H1 (cell line): ENCODE data around the gene PSME1. TPM values are rescaled to one million over a fixed set of nuclear protein-coding genes. Genes with fewer than 3 reads are reported as not detected.

Experiments
- SUZ12 ChIP-seq: fragments of 200-600 bp; sonication (generic); IDR thresholded peaks from 2 replicates; pipeline ENCODE4 v1.6.1; 2012; ENCODE audit warnings: mild to moderate bottlenecking, inconsistent platforms, low read length, moderate library complexity, mixed read lengths
- polyA plus RNA-seq, 7 experiments: library from polyadenylated mRNA; depleted of rRNA in 3 of 7; stranded (reverse) in 5 of 7; unstranded in 2 of 7; fragments of >200 nt in 5 of 7; fragments of 200-250 nt in 2 of 7; gene quantifications; 1 replicate in 5 of 7; 2 replicates in 1 of 7; 4 replicates in 1 of 7; pipeline versions ENCODE4 v1.2.1 to v1.2.3, GENCODE V29; 2011 to 2013; ENCODE audit warnings: missing spikeins in 2 of 7, mixed read lengths in 2 of 7
- total RNA-seq: library from RNA; stranded (reverse); fragmentation: NEBNext Ultra II Directional; extraction: Animal tissue kit (Norgen Biotek cat#: 25700); gene quantifications from 2 replicates; pipeline ENCODE4 v1.2.1, GENCODE V29; 2021

Gene PSME1
- total and polyA plus RNA-seq, 2 of the 8 experiments (the other 6 are each of a cell fraction or from before 2014, with no cell fraction given) = 74.9 to 85.9 TPM

- TF ChIP-seq SUZ12 = no peak
Measured at GRCh38 chr14:24162093-24162492, 26.1 kb downstream of the PSME1 start (continued).
